VCaP (cell line): ENCODE data around the gene KCTD5.
"Not testable (repeated sequence)": the region's sequence is repeated elsewhere in the genome, so short reads cannot be mapped to it uniquely, and the experiment has no call there.

Experiments
- H3K27ac ChIP-seq: fragments of 450-650 bp; 2 replicates; pipeline ENCODE4 v1.5.1; 2017
- TF ChIP-seq, protein P1 (sequence below): fragments of 450-650 bp; conservative IDR thresholded peaks from 2 replicates; pipeline ENCODE4 v1.5.1; 2017; ENCODE audit warnings: mild to moderate bottlenecking, moderate library complexity

Gene KCTD5

GRCh38 chr16:2660755-2661373 is 21.5 kb upstream of the KCTD5 start:
- TF ChIP-seq, protein P1, sequence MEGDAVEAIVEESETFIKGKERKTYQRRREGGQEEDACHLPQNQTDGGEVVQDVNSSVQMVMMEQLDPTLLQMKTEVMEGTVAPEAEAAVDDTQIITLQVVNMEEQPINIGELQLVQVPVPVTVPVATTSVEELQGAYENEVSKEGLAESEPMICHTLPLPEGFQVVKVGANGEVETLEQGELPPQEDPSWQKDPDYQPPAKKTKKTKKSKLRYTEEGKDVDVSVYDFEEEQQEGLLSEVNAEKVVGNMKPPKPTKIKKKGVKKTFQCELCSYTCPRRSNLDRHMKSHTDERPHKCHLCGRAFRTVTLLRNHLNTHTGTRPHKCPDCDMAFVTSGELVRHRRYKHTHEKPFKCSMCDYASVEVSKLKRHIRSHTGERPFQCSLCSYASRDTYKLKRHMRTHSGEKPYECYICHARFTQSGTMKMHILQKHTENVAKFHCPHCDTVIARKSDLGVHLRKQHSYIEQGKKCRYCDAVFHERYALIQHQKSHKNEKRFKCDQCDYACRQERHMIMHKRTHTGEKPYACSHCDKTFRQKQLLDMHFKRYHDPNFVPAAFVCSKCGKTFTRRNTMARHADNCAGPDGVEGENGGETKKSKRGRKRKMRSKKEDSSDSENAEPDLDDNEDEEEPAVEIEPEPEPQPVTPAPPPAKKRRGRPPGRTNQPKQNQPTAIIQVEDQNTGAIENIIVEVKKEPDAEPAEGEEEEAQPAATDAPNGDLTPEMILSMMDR = peak; percentile 56
- not testable (repeated sequence) for H3K27ac ChIP-seq

GRCh38 chr16:2663553-2664546 is 18.5 kb upstream of the KCTD5 start:
- TF ChIP-seq, protein P1 = no peak
- H3K27ac ChIP-seq = peak overlapping the region; percentile 68

- peak overlapping the region; percentile 68 for H3K27ac ChIP-seq
- TF ChIP-seq, protein P1 = no peak
Observed at GRCh38 chr16:2664574-2664982, 17.7 kb upstream of the KCTD5 start.

GRCh38 chr16:2666671-2667070 is 15.7 kb upstream of the KCTD5 start:
- H3K27ac ChIP-seq = not testable (repeated sequence)

GRCh38 chr16:2669587-2669986 is 12.7 kb upstream of the KCTD5 start:
- H3K27ac ChIP-seq = not testable (repeated sequence)

GRCh38 chr16:2670017-2670416 is 12.3 kb upstream of the KCTD5 start:
- TF ChIP-seq, protein P1 = peak; percentile 70
- not testable (repeated sequence) for H3K27ac ChIP-seq

GRCh38 chr16:2671193-2671592 is 11.1 kb upstream of the KCTD5 start:
- TF ChIP-seq, protein P1 = 0 out of 2 replicates have a peak, but pooled peaks have one; percentile 14
- H3K27ac ChIP-seq = not testable (repeated sequence)

DNA sequence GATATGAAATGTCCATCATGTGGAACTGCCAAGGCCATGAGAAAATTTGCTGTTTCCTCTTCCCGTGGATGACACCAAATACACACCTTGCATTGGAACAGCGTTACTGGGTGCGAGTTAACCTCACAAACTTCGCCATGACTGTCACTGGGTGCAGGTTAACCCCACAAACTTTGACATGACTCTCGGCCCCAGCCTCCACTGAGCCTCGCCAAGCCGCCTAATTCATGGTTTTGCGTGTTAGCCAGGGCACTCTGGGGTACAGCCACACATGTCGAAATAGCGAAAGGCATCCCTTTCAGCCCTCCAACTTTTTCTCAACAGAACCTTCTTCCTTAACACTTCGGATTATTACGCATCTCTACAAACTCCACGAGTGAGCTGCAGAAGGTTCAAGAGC is 10.6 kb upstream of the KCTD5 start:
- peak overlapping the region; percentile 59; the same call in 1 of the 2 replicates for H3K27ac ChIP-seq
- TF ChIP-seq, protein P1 = no peak
